Measurements from ENCODE around the gene RTP5. TPM values are rescaled to one million over a fixed set of nuclear protein-coding genes. Genes with fewer than 3 reads are reported as not detected.

Gene RTP5
- total and polyA plus RNA-seq, 2 experiments from 2014 or later = not detected

Other genes starting within 250 kb of the RTP5 start
- gene THAP4, start 232.6 kb upstream of the RTP5 start, total RNA-seq (2014; rRNA removed; shearing (Covaris generic)) = 43.0 and 46.4 TPM in 2 replicates
- 52.4 and 53.4 TPM in 2 replicates for gene THAP4, start 232.6 kb upstream of the RTP5 start, polyA plus RNA-seq (2016; fragmentation: Nextera tagmentation; extraction: Ambion mirVana)
- gene ATG4B, start 232.0 kb upstream of the RTP5 start, total RNA-seq (2014; rRNA removed; shearing (Covaris generic)) = 53.4 and 85.5 TPM in 2 replicates
- gene ATG4B, start 232.0 kb upstream of the RTP5 start, polyA plus RNA-seq (2016; fragmentation: Nextera tagmentation; extraction: Ambion mirVana) = 65.3 and 67.2 TPM in 2 replicates
- gene DTYMK, start 182.9 kb upstream of the RTP5 start, total RNA-seq (2014; rRNA removed; shearing (Covaris generic)) = 27.9 and 44.6 TPM in 2 replicates
- 78.7 and 82.6 TPM in 2 replicates for gene DTYMK, start 182.9 kb upstream of the RTP5 start, polyA plus RNA-seq (2016; fragmentation: Nextera tagmentation; extraction: Ambion mirVana)
- 13.5 and 20.3 TPM in 2 replicates for gene ING5, start 167.7 kb upstream of the RTP5 start, total RNA-seq (2014; rRNA removed; shearing (Covaris generic))
- gene ING5, start 167.7 kb upstream of the RTP5 start, polyA plus RNA-seq (2016; fragmentation: Nextera tagmentation; extraction: Ambion mirVana) = 9.8 and 10.8 TPM in 2 replicates
- gene D2HGDH, start 135.1 kb upstream of the RTP5 start, total RNA-seq (2014; rRNA removed; shearing (Covaris generic)) = 19.1 and 19.6 TPM in 2 replicates
- 8.3 and 9.7 TPM in 2 replicates for gene D2HGDH, start 135.1 kb upstream of the RTP5 start, polyA plus RNA-seq (2016; fragmentation: Nextera tagmentation; extraction: Ambion mirVana)
- gene GAL3ST2, start 92.9 kb upstream of the RTP5 start, total RNA-seq (2014; rRNA removed; shearing (Covaris generic)) = not detected in 2 replicates
- gene GAL3ST2, start 92.9 kb upstream of the RTP5 start, polyA plus RNA-seq (2016; fragmentation: Nextera tagmentation; extraction: Ambion mirVana) = not detected in 2 replicates
- gene NEU4, start 60.5 kb upstream of the RTP5 start, total RNA-seq (2014; rRNA removed; shearing (Covaris generic)) = not detected in 2 replicates
- not detected in 2 replicates for gene NEU4, start 60.5 kb upstream of the RTP5 start, polyA plus RNA-seq (2016; fragmentation: Nextera tagmentation; extraction: Ambion mirVana)
- gene PDCD1, start 10.8 kb upstream of the RTP5 start, total RNA-seq (2014; rRNA removed; shearing (Covaris generic)) = not detected in 2 replicates
- gene PDCD1, start 10.8 kb upstream of the RTP5 start, polyA plus RNA-seq (2016; fragmentation: Nextera tagmentation; extraction: Ambion mirVana) = not detected in 2 replicates

Measured in GM23248 (cell line).